IPS-NIHi11 (cell line): ENCODE data around the gene THEM4.
A peak's percentile ranks its signal among the peaks of the same experiment; 100 is the strongest.
"Not testable (repeated sequence)": the region's sequence is repeated elsewhere in the genome, so short reads cannot be mapped to it uniquely, and the experiment has no call there.

Source experiments
- DNase-seq: peaks from one replicate; pipeline ENCODE4 v3.0.0; 2012; ENCODE audit warnings: mixed read lengths, low spot score

THEM4 gene

GRCh38 chr1:151934048-151934493, 24.8 kb upstream of the THEM4 start:
- peak; percentile 58 for DNase-seq

GRCh38 chr1:151924691-151925587, 15.6 kb upstream of the THEM4 start:
- no peak for DNase-seq

GRCh38 chr1:151923422-151923821, 14.1 kb upstream of the THEM4 start:
- no peak for DNase-seq

DNA sequence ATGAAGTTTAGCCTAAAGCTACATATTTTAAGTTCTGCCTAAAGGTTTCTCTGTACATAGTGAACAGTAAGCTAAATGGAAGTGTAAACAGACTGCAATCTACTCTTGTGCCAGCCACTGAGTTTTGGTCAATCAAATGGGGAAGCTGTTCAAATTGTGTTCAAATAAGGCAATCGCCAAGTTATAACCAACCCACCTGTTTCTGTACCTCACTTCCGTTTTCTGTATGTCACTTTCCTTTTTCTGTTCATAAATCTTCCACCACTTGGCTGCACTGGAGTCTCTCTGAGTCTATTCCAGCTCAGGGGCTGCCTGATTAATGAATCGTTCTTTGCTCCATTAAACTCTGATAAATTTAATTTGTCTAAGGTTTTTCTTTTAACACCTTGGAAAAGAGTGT, 10.8 kb upstream of the THEM4 start:
- no peak for DNase-seq

DNA sequence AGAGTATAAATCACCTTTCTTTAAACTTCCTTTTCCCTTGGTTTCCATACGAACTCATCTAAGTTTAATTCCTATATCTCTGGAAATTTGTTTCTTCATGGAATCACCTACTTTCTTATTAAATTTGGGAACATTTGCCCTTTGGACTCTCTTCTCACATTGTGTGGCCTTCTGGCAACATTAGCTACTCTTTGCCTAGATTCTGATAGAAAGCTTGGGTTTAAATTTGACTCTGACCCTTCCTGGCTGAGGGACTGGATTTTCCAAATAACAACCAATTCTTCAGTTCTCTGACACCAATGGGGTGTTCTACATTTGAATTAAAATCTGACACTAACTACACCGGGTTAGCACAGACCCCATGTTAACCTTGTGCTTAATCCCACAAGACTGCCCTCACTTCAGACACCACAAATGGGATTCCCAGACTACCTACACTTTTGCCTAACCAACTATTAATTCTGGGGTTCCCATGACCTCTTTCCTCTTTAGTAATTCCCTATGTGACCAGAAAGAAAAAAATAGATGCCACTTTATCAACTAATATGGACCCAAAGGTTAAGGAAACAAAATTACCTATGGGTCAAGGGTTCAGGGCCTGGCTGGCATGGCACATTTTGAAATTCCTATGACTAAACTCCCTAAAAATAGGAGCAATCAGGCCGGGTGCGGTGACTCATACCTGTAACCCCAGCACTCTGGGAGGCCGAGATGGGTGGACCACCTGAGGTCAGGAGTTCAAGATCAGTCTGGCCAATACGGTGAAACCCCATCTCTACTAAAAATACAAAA, 9.7 kb upstream of the THEM4 start:
- DNase-seq: no peak

- DNase-seq: no peak
These were observed 8.8 kb upstream of the THEM4 start for GRCh38 chr1:151918156-151918555.

DNA sequence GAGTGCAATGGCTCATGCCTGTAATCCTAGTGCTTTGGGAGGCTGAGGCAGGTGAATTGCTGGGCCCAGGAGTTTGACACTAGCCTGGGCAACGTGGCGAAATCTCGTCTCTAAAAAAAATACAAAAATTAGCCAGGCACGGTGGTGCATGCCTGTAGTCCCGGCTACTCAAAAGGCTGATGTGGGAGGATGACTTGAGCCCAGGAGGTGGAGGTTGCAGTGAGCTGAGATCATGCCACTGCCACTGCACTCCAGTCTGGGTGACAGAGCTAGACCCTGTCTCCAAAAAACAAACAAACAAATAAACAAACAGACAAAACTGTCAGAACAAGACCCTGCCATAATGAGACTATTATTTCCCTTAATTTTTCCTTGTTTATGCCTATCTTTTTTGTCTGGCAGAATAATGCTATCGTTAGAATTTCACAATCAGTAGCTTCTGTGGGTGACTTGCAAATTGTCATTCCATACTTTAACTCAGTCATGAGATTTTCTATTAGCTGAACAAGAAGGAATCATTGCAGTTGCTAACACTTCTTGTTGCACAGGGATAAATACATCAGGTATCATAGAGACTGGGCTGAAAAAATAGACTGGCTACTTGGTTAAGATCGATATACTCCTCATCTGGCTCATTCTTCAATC, 7.5 kb upstream of the THEM4 start:
- DNase-seq: no peak

- no peak for DNase-seq
These were observed 5.9 kb upstream of the THEM4 start for GRCh38 chr1:151915061-151915686.

- DNase-seq: no peak
These were observed 4.8 kb upstream of the THEM4 start for GRCh38 chr1:151914076-151914475.

DNA sequence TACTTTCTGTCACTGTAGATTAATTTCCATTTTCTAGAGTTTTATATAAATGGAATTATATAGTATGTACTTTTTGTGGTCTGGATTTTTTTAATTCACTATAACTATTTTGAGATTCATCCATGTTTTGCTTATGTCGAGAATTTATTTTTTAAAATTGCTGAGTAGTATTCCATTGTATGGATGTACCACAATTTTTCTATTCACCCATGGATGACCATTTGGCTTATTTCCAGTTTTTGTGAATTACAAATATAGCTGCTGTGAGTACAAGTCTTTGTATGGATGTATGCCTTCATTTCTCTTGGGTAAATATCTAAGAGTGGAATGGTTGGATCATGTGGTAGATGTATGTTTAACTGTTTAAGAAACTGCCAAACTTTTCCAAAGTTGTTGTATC, 3.7 kb upstream of the THEM4 start:
- DNase-seq: no peak

DNA sequence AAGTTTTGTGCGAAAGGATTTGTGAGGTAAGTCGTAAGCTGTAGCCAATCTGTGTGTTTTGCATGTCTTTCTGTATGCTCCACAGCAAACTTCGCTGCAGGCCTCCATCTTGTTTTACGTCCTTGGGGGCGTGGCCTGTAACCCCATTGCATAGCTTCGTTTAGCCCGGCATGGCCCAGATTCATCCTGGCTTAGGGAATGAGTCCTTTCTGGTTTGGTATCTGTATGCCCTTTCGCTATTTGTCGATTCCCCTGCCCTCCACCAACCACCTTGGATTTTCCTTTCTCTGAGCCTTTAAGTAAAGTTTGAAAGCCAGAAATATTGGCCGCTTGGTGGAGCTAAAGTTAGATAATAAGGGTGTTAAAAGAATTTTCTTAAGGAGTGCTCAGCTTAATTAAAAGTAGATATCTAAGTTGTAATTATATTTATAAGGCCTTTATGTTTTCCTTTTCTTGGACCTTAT, 1.1 kb downstream of the THEM4 start:
- no peak for DNase-seq

DNA sequence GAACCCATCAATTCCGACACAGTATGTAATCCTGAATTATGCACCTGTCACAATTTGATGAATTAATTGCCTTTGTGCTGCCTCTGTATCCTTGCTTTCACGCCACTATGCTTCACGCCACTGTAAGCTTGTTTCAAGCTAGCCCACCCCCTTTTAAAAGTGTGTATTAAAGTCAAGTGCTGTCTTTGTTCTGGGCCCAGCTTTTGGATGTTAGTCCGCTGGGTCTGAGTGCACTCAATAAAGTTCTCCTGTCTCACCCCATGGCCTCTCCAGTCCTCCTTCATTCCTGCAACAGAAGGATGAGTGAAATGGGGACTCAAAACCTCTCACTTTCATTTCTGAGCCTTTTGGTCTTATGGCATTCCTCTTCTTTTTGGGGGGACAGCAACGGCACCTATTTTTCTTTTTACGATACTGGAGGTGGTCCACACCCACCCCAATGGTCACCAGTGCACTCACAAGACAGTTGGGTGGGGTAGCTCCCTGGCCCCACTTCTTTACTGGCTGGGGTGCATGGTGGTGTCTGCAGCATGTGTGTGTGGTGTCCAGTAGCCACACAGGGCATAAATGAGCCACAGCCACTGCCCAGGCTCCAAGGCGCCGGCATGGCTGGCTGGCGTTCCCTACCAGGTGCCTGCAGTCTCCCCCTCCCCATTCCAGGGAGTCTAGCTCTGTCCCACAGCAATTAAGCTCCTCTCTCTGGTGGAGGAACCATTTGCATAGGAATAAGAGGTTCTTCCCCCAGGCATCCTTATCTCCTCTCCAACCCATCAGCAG, 1.8 kb downstream of the THEM4 start:
- no peak for DNase-seq

- DNase-seq: not testable (repeated sequence)
These were observed 3.0 kb downstream of the THEM4 start for GRCh38 chr1:151906324-151906645.

DNA sequence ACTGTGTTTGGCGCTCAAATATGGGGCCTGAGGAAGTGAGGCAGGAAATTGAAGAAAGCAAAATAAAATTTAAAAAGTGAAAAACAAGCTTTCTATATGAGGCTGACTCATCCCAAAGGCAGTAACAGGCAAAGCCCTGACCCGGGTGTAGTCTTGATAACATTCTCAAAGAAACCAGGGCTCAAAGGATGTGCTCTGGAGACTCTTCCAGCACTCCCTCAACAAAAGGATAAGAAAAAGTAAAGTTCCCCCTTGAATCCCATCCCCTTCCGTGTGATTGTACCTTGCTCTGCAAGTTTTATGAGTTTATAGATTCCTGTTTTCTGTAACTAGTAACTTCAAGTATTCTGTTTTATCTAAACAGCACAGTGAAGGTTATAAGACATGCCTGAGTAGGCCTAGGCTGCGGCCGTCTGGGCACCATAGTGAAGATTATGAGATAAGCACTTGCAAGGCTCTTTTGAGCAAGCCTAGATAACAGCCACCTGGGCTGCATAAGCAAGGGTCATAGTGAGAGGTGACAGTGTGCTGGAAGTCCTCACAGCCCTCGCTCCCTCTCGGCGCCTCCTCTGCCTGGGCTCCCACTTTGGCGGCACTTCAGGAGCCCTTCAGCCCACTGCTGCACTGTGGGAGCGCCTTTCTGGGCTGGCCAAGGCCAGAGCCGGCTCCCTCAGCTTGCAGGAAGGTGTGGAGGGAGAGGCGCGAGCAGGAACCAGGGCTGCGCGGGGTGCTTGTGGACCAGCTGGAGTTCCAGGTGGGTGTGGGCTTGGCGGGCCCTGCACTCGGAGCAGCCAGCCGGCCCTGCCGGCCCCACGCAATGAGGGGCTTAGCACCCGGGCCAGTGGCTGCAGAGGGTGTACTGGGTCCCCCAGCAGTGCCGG, 3.6 kb downstream of the THEM4 start:
- not testable (repeated sequence) for DNase-seq

GRCh38 chr1:151905070-151905442, 4.3 kb downstream of the THEM4 start:
- DNase-seq: no peak

DNA sequence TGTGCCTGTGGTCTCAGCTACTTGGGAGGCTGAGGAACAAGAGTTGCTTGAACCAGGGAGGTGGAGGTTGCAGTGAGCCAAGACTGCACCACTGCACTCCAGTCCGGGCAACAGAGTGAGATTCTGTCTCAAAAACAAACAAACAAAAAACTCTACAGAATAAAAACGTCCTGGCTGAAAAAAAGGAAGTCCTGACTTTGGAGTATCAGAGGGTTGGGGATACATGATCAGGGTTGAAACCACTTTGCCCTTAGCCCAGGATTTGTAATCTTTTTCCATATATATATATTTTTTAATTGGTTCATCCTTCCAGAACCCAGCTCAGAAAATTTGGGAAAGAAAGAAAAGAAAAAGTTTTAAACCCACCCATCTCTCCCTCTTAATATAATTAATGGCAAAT, 6.5 kb downstream of the THEM4 start:
- no peak for DNase-seq

- not testable (repeated sequence) for DNase-seq
These were observed 8.5 kb downstream of the THEM4 start for GRCh38 chr1:151900804-151901203.

DNA sequence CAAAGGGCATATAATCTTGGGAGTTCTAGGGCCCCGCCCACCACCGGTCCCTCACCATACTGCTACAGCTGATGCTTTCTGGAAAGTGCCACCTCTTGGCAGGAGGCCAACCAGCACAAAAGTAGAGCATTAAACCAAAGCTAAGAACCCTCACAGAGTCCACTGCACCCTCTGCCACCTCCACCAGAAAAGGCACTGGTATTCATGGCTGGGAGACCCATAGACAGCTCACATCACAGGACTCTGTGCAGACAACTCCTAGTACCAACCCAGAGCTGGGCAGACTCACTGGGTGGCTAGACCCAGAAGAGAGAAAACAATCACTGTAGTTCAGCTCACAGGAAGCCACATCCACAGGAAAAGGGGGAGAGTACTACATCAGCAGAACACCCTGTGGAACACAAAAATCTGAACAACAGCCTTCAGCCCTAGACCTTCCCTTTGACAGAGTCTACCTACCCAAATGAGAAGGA, 10.8 kb downstream of the THEM4 start:
- no peak for DNase-seq

GRCh38 chr1:151897991-151898431, 11.3 kb downstream of the THEM4 start:
- DNase-seq: no peak
